ENCODE measurements around the gene RNF43.

The RNF43 gene

GRCh38 chr17:58436245-58436644 lies 18.9 kb upstream of the RNF43 start:
- TF ChIP-seq CTCF (IDR thresholded peaks at IDR 0.05; ENCODE audit: low read length, missing control alignments) = no peak
- no peak for DNase-seq (ENCODE audit: low read depth)
- no peak overlapping the region for H3K4me3 ChIP-seq (replicated peaks; ENCODE audit: low read depth, low read length)

DNA sequence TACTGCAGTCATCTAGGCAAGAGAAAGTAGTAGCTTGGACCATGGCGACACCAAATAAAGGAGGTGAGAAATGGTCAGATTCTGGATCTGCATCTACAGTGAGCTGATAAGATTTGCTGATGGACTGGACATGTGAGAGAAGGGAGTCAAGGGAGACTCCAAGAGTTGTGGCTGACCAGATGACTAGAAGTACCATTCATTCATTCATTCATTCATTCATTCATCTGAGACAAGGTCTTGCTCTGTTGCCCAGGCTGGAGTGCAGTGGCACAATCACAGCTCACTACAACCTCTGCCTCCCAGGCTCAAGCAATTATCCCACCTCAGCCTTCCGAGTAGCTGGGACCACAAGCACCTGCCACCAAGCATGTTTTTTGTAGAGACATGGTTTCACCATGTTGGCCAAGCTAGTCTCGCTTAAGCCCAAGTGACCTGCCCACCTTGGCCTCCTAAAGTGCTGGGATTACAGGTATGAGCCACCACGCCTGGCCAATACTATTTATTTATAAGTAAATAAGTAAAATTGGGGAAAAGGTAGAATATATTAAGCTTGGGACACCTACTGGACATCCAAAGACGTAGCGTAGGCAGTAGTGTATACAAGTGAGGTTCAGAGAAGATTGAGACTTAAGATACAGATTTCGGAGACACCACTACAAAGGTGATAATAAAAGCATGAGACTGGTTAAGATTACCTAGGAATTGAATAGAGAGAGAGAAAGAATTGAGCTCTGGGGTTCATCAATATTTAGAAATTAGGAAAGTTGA lies 15.7 kb upstream of the RNF43 start:
- no peak for DNase-seq (ENCODE audit: low read depth)
- no peak overlapping the region for H3K4me3 ChIP-seq (replicated peaks; ENCODE audit: low read depth, low read length)
- TF ChIP-seq CTCF (IDR thresholded peaks at IDR 0.05; ENCODE audit: low read length, missing control alignments) = no peak

GRCh38 chr17:58427807-58428206 lies 10.5 kb upstream of the RNF43 start:
- no peak overlapping the region for H3K4me3 ChIP-seq (replicated peaks; ENCODE audit: low read depth, low read length)
- TF ChIP-seq CTCF (IDR thresholded peaks at IDR 0.05; ENCODE audit: low read length, missing control alignments) = no peak
- DNase-seq (ENCODE audit: low read depth) = no peak

DNA sequence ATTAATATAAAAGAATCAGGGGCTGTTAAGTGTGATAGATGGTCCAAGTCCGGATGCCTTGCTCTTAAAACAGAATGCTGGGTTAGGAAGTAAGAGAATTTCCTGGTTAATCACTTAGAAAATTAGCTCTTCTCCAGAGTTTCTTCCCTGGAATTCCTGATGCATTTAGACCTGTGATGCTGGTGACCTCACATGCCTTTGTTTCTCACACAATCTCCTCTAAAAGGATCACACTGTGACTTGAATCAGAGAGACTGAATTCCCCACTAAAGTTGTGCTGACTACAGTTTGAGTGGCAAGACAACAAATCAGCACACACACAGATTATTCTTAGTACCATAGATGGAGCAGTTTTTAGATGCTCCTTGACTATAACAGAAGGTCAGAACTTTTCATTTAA lies 4.4 kb upstream of the RNF43 start:
- TF ChIP-seq CTCF (IDR thresholded peaks at IDR 0.05; ENCODE audit: low read length, missing control alignments) = no peak
- H3K4me3 ChIP-seq (replicated peaks; ENCODE audit: low read depth, low read length) = no peak overlapping the region
- DNase-seq (ENCODE audit: low read depth) = no peak

DNA sequence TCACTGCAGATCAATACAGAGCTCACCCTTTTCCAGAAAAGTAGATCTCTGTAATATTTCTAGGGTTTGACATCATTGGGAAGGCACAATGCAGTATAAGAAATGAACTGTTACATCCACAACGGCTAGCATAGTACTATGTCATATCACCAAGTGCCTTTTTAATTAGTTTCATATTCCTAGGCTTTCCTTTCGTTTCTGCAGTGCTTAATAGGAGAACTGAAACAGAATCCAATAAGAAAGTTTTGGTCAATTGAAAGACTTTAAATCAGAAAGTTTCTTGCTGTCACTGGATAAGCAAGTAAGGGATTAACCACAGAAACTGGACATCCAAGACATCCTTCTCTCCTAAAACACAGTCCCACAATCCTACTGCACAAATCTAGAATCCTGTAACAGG lies 3.5 kb upstream of the RNF43 start:
- TF ChIP-seq CTCF (IDR thresholded peaks at IDR 0.05; ENCODE audit: low read length, missing control alignments) = no peak
- no peak overlapping the region for H3K4me3 ChIP-seq (replicated peaks; ENCODE audit: low read depth, low read length)
- DNase-seq (ENCODE audit: low read depth) = no peak

DNA sequence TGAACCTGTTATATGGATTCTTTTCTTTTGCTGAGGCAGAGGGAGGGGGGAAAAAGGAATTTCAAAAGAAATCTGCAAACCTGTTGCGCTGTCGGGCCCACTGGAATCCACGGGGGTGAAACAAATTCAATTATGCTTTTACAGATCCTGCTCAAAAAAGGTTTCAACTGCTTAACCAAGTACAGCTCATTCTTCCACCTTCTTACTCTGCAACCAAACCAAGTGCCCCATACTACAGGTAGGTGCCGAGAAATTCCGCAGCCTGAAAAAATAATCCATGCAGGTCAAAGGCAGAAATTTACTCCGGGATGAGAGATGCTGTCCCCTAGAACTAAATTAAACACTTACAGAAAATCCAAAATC lies 416 bp downstream of the RNF43 start:
- no peak for TF ChIP-seq CTCF (IDR thresholded peaks at IDR 0.05; ENCODE audit: low read length, missing control alignments)
- no peak overlapping the region for H3K4me3 ChIP-seq (replicated peaks; ENCODE audit: low read depth, low read length)
- DNase-seq (ENCODE audit: low read depth) = no peak

DNA sequence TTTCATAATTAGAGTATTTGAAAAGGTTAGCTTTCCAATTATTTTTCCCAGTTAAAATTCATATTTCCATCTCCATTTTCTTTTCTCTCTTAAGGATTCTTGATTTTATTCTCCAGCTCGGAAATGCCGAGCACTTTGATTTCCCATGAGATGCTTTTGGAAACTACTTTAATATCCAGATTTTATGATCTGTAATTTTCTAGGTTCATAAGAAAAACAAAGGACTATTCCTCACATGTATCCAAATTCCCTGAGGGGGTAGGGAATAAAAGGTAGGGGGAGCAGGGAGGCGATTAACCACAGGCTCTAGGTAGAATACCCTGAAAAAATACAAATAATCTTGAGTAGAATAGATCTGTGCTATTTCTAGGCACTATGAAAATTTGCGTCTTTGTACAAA lies 938 bp downstream of the RNF43 start:
- no peak for DNase-seq (ENCODE audit: low read depth)
- no peak for TF ChIP-seq CTCF (IDR thresholded peaks at IDR 0.05; ENCODE audit: low read length, missing control alignments)
- no peak overlapping the region for H3K4me3 ChIP-seq (replicated peaks; ENCODE audit: low read depth, low read length)
